Upper lobe of left lung (tissue), 6 donors: ENCODE results near the gene SMG7. TPM values are rescaled to one million over a fixed set of nuclear protein-coding genes. Genes with fewer than 3 reads are reported as not detected.
A peak's percentile ranks its signal among the peaks of the same experiment; 100 is the strongest.

Experiments
- ATAC-seq, 2 donors: fragments of 200-7000 bp; cut with Tn5 transposase; one replicate each; pipeline ENCODE4 v1.9.1; 2022; ENCODE audit warnings: mild to moderate bottlenecking in 2 of 2, moderate library complexity in 2 of 2; ENCODE audit not compliant: low FRiP score in 2 of 2
- DNase-seq, 2 donors: peaks; one replicate each; pipeline ENCODE4 v3.0.0-alpha.2; 2019 to 2020
- H3K27ac ChIP-seq, 4 donors: fragments of 200-600 bp; sonication (generic); one replicate each; pipeline ENCODE4 v1.5.1; 2016 to 2019
- H3K27me3 ChIP-seq, 4 donors: fragments of 200-600 bp; sonication (generic); one replicate each; pipeline ENCODE4 v1.5.1; 2017 to 2019
- H3K36me3 ChIP-seq, 4 donors: fragments of 200-600 bp; sonication (generic); one replicate each; pipeline ENCODE4 v1.5.1; 2016 to 2019
- H3K4me1 ChIP-seq, 4 donors: fragments of 200-600 bp; sonication (generic); one replicate each; pipeline ENCODE4 v1.5.1; 2018 to 2019
- H3K4me3 ChIP-seq, 4 donors: fragments of 200-600 bp; sonication (generic); one replicate each; pipeline ENCODE4 v1.5.1; 2017 to 2019; ENCODE audit warnings: mild to moderate bottlenecking in 2 of 4, moderate library complexity in 1 of 4
- H3K9me3 ChIP-seq, 4 donors: fragments of 200-600 bp; sonication (generic); one replicate each; pipeline ENCODE4 v1.5.1; 2018 to 2019
- EP300 ChIP-seq, 4 donors: sonication (generic); formaldehyde crosslinking; IDR thresholded peaks; one replicate each; pipeline ENCODE4 v1.5.1; 2017; ENCODE audit warnings: antibody characterized with exemption in 4 of 4, control low read depth in 2 of 4
- POLR2A ChIP-seq, 4 donors: fragments of 450-650 bp; IDR thresholded peaks; one replicate each; pipeline ENCODE4 v1.5.1; 2016 to 2017; ENCODE audit warnings: antibody characterized with exemption in 4 of 4, mild to moderate bottlenecking in 2 of 4
- POLR2AphosphoS5 ChIP-seq, 2 donors: sonication (generic); formaldehyde crosslinking; IDR thresholded peaks; one replicate each; pipeline ENCODE4 v1.5.1; 2017; ENCODE audit warnings: antibody characterized with exemption in 2 of 2
- WGBS, 2 donors: methylation state at CpG; one replicate each; pipeline ENCODE4 v1.1.5; 2017 to 2018; 5-methylcytosine and 5-hydroxymethylcytosine counted together
- total RNA-seq, 6 donors: library from RNA; depleted of rRNA in 4 of 6; stranded (reverse); fragments of >200 nt in 4 of 6; gene quantifications; one replicate each; pipeline versions ENCODE4 v1.1.0 to v1.2.1, GENCODE V29; 2016 to 2021
- TF ChIP-seq, protein P1 (sequence below), 6 experiments: fragments of 450-650 bp in 4 of 6; fragments of 200-600 bp in 2 of 6; sonication (generic) in 2 of 6; IDR thresholded peaks; one replicate each; pipeline ENCODE4 v1.5.1; 2016 to 2019; ENCODE audit warnings: antibody characterized with exemption in 6 of 6
- donor health status: DM: no; HTN: no; CAD: no; lungs with moderate emphysema.
- donor health status: DM: no; HTN: yes; CAD: no; lungs with severe emphysema.

Gene SMG7
- total RNA-seq, 6 donors from 2014 or later: 35.6 to 62.4 (median 50.5) TPM

DNA sequence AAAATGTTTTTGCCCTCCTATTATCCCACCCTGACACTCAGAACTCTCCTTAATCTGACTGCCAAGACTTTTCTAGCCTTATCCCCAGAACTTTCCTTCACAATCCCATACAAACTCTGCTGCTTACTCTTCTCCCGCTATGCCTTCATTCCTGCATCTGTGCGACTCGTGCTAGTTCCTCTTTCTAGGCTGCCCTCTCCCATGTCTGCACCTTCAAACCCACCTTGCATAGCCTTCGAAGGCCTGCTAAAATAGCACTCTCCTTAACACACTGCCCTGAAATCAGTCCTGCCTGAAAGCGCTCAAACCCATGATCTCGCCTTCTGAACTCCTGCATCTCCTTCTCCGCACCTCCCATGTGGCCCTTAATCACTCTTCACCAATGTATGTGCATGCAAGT, 120.4 kb downstream of the SMG7 start:
- no peak for ATAC-seq

DNA sequence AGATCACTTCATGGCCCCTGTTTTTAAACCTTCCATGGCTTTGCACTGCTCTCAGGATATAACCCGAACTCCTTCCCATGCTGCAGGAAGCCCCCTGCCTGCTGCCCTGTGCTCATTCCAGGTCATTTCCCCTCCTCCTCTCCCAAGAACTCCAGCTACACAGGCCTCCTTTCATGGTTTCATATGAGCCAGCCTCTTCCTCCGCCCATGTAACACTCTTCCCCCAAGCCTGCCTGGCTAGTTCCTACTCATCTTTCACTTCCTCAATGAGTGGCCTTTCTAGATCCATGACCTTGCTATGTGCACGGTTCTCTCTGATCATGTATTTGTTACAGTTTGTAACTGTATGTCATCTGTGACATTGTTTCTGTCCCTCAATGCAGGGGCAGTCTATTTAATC, 121.1 kb downstream of the SMG7 start:
- ATAC-seq: peak; percentile 38 to 66
- 39 to 71% methylated on average over 3 of the region's 3 CpGs for WGBS, 2 donors

More for the DNA sequence above, 120.4 kb downstream of the SMG7 start:
- Histone ChIP-seq H3K27me3 (no peaks in the 10 kb centered on the region), H3K9me3 (no peaks in the 10 kb centered on the region), H3K4me1 (peaks cover 0 to 10% (median 6%) of the 10 kb centered on the region in 4 donors), H3K27ac (peak overlapping the region in 3 of 4 donors; percentile 22 to 72 (median 41)), H3K4me3 (no peak overlapping the region), H3K36me3 (no peaks in the 10 kb centered on the region)
- WGBS, 2 donors: 84 to 91% methylated on average over 7 of the region's 7 CpGs
- TF ChIP-seq, protein P1, sequence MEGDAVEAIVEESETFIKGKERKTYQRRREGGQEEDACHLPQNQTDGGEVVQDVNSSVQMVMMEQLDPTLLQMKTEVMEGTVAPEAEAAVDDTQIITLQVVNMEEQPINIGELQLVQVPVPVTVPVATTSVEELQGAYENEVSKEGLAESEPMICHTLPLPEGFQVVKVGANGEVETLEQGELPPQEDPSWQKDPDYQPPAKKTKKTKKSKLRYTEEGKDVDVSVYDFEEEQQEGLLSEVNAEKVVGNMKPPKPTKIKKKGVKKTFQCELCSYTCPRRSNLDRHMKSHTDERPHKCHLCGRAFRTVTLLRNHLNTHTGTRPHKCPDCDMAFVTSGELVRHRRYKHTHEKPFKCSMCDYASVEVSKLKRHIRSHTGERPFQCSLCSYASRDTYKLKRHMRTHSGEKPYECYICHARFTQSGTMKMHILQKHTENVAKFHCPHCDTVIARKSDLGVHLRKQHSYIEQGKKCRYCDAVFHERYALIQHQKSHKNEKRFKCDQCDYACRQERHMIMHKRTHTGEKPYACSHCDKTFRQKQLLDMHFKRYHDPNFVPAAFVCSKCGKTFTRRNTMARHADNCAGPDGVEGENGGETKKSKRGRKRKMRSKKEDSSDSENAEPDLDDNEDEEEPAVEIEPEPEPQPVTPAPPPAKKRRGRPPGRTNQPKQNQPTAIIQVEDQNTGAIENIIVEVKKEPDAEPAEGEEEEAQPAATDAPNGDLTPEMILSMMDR (IDR thresholded peaks at IDR 0.05): no peak
- TF ChIP-seq POLR2A (IDR thresholded peaks at IDR 0.05) (no peak), EP300 (IDR thresholded peaks at IDR 0.05) (no peak), POLR2AphosphoS5 (IDR thresholded peaks at IDR 0.05) (no peak)
- DNase-seq: no peak

DNA sequence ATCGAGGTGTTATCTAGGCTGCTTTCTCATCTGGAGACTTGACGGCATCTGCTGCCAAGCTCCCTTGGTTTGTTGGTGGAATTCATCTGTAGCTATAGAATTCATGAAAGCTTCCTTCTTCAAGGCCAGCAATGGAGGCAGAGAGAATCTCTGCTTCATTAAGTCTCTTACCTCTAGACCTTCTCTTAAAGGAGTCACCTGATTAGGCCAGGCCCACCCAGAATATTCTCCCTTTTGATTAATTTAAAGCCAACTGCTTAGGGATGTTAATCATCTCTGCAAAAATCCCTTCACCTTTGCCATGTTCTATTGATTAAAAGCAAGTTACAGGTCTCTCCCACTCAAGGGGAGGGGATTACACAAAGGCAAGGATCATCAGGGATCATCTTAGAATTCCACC, 123.2 kb downstream of the SMG7 start:
- H3K36me3 ChIP-seq: no peaks in the 10 kb centered on the region
- WGBS, 2 donors: 88 to 91% methylated on average over 2 of the region's 2 CpGs
- H3K27me3 ChIP-seq: no peaks in the 10 kb centered on the region
- no peak for ATAC-seq
- no peak for DNase-seq
- no peaks in the 10 kb centered on the region for H3K9me3 ChIP-seq
- no peak overlapping the region for H3K4me3 ChIP-seq
- no peak overlapping the region for H3K27ac ChIP-seq
- TF ChIP-seq EP300 (IDR thresholded peaks at IDR 0.05): no peak
- TF ChIP-seq POLR2A (IDR thresholded peaks at IDR 0.05): no peak
- TF ChIP-seq, protein P1 (IDR thresholded peaks at IDR 0.05): no peak
- TF ChIP-seq POLR2AphosphoS5 (IDR thresholded peaks at IDR 0.05): no peak
- peaks cover 0 to 6% (median 3%) of the 10 kb centered on the region in 4 donors for H3K4me1 ChIP-seq

More for the DNA sequence above, 121.1 kb downstream of the SMG7 start:
- DNase-seq: peak in 1 of 2 donors; percentile 70
- Histone ChIP-seq H3K4me1 (peaks cover 0 to 10% (median 6%) of the 10 kb centered on the region in 4 donors), H3K36me3 (no peaks in the 10 kb centered on the region), H3K27ac (peak overlapping the region in 3 of 4 donors; percentile 22 to 72 (median 41)), H3K4me3 (no peak overlapping the region), H3K9me3 (no peaks in the 10 kb centered on the region), H3K27me3 (no peaks in the 10 kb centered on the region)
- TF ChIP-seq EP300 (IDR thresholded peaks at IDR 0.05): no peak
- TF ChIP-seq, protein P1 (IDR thresholded peaks at IDR 0.05): no peak
- TF ChIP-seq POLR2A (IDR thresholded peaks at IDR 0.05): no peak
- TF ChIP-seq POLR2AphosphoS5 (IDR thresholded peaks at IDR 0.05): no peak

DNA sequence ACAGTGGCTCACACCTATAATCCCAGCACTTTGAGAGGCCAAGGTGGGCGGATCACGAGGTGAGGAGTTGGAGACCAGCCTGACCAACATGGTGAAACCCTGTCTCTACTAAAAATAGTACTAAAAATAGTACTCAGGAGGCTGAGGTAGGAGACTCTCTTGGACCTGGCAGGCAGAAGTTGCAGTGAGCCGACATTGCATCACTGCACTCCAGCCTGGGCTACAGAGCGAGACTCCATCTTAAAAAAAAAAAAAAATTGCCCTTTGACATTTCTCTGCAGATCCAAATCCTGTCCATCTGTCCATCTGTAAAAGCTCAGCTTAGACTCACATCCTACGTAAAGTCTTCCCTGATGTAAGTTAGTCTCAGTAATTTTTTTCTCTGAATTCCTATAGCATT, 124.2 kb downstream of the SMG7 start:
- H3K27me3 ChIP-seq: no peaks in the 10 kb centered on the region
- H3K4me1 ChIP-seq: peaks cover 0 to 4% (median 1%) of the 10 kb centered on the region in 4 donors
- 70 to 77% methylated on average over 5 of the region's 5 CpGs for WGBS, 2 donors
- no peaks in the 10 kb centered on the region for H3K9me3 ChIP-seq
- H3K4me3 ChIP-seq: no peak overlapping the region
- no peak overlapping the region for H3K27ac ChIP-seq
- no peaks in the 10 kb centered on the region for H3K36me3 ChIP-seq
- TF ChIP-seq POLR2AphosphoS5 (IDR thresholded peaks at IDR 0.05): no peak
- no peak for TF ChIP-seq POLR2A (IDR thresholded peaks at IDR 0.05)
- TF ChIP-seq, protein P1 (IDR thresholded peaks at IDR 0.05): no peak
- TF ChIP-seq EP300 (IDR thresholded peaks at IDR 0.05): no peak
- ATAC-seq: no peak
- DNase-seq: peak in 1 of 2 donors; percentile 48
